Adrenal gland (tissue), 12 donors: ENCODE data around the gene PRR12. TPM values are rescaled to one million over a fixed set of nuclear protein-coding genes. Genes with fewer than 3 reads are reported as not detected.

Experiments
- DNase-seq, 7 donors: peaks; one replicate each; pipeline ENCODE4 v3.0.0-alpha.2; 2019 to 2020
- H3K27ac ChIP-seq, 5 donors: fragments of 200-600 bp; sonication (generic) in 4 of 5; 1 replicate in 3 of 5; 2 replicates in 2 of 5; pipeline versions ENCODE4 v1.5.1 to v1.8.0; 2016 to 2020; ENCODE audit warnings: mild to moderate bottlenecking in 1 of 5
- H3K27me3 ChIP-seq: fragments of 200-600 bp; 2 replicates; pipeline ENCODE4 v1.8.0; 2021
- H3K36me3 ChIP-seq, 2 donors: fragments of 200-600 bp; replicated peaks in 1 of 2; 1 replicate in 1 of 2; 2 replicates in 1 of 2; pipeline versions ENCODE4 v1.5.1 to v1.8.0; 2018 to 2022
- H3K4me1 ChIP-seq, 2 donors: fragments of 200-600 bp; replicated peaks in 1 of 2; 1 replicate in 1 of 2; 2 replicates in 1 of 2; pipeline versions ENCODE4 v1.5.1 to v1.8.0; 2018 to 2021
- H3K4me3 ChIP-seq, 4 donors: fragments of 200-600 bp; sonication (generic) in 3 of 4; one replicate each; pipeline ENCODE4 v1.5.1; 2016 to 2018
- H3K9me3 ChIP-seq, 3 donors: fragments of 200-600 bp; sonication (generic) in 1 of 3; replicated peaks in 1 of 3; 1 replicate in 2 of 3; 2 replicates in 1 of 3; pipeline versions ENCODE4 v1.5.1 to v1.8.0; 2016 to 2021
- POLR2A ChIP-seq, 2 donors: fragments of 450-650 bp; IDR thresholded peaks; one replicate each; pipeline ENCODE4 v1.6.1; 2017; ENCODE audit warnings: antibody characterized with exemption in 2 of 2, mild to moderate bottlenecking in 2 of 2, moderate library complexity in 1 of 2
- WGBS, 4 donors: extraction: QIAGEN DNeasy Blood & Tissue Kit in 2 of 4; methylation state at CpG; one replicate each; pipeline versions ENCODE4 v1.1.5 to v1.1.7; 2013 to 2017; 5-methylcytosine and 5-hydroxymethylcytosine counted together
- intact Hi-C, 2 donors: fragments of 100-400 bp; cut with DNase I; formaldehyde crosslinking; loops; one replicate each; pipeline versions ENCODE4 v1.14.1 to v1.15.0; 2022 to 2023
- polyA plus RNA-seq, 3 donors: library from polyadenylated mRNA; stranded (reverse); fragments of 200-250 nt in 2 of 3; fragments of 350-450 nt in 1 of 3; fragmentation: Illumina TruSeq in 1 of 3; extraction: RNeasy Lipid Tissue Mini Kit (QIAGEN cat#74804) in 1 of 3; gene quantifications; one replicate each; pipeline ENCODE4 v1.2.3, GENCODE V29; 2013 to 2014
- total RNA-seq, 9 donors: library from RNA; depleted of rRNA in 4 of 9; stranded (reverse); fragments of >200 nt in 4 of 9; fragments of 120-200 nt in 1 of 9; fragmentation: NEBNext Ultra II Directional in 1 of 9; extraction: Animal tissue kit (Norgen Biotek cat#: 25700) in 1 of 9; gene quantifications; one replicate each; pipeline versions ENCODE4 v1.1.0 to v1.2.4, GENCODE V29; 2013 to 2023
- TF ChIP-seq, protein P1 (sequence below), 6 experiments: fragments of 450-650 bp in 4 of 6; fragments of 200-600 bp in 2 of 6; sonication (generic) in 1 of 6; IDR thresholded peaks; 1 replicate in 5 of 6; 2 replicates in 1 of 6; pipeline versions ENCODE4 v1.5.1 to v1.8.0; 2016 to 2021; ENCODE audit warnings: antibody characterized with exemption in 6 of 6, mild to moderate bottlenecking in 2 of 6, moderate library complexity in 1 of 6
- donor health status: healthy with polysubstance abuse.
- donor health status: Bipolar disorder and iron deficiency.
- donor health status: DM: yes; HTN: yes; CAD: no.
- donor health status: DM: no; HTN: no; CAD: no.
- donor health status: DM: no; HTN: no; CAD: no.
- donor health status: DM: yes; HTN: yes; CAD: no.

The PRR12 gene
- total and polyA plus RNA-seq, 12 donors, result 2.9 to 49.8 (median 16.2) TPM

DNA sequence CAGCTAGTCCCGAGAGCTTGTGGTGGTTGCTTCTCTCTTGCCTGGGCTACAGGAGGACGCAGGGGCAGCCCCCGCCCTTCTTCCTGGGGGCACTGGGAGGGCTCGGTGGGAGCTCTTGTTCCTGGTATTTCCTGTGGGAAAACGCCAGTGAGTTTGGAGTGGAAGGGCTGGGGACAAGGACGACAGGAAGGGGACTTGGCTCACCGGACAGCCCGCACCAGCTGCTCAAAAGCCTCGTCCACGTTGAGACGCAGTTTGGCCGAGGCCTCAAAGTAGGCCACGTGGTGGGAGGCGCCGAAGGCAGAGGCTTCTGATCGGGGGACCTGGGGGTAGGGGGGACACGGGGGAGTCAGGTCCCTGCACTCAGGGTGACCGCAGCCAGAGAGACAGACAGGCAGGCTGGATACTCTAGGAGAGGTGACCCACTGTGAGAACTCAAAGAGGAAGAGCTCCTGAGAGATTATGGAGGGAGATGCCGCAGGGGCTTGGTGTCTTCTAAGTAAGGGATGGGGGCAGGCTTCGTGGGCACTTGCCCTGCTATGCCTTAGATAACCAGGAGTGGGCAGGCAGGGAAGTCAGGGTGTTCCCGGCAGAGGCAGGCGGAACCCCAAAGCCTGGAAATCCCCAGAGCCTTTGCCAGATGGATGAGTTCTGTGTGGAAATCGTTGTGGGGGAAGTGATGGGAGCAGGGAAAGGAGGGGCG is 44.7 kb downstream of the PRR12 start:
- WGBS, 4 donors, result 36 to 51% (median 45%) methylated on average over 16 to 24 of the region's 24 CpGs
- Histone ChIP-seq H3K4me3 (no peak overlapping the region), H3K4me1 (peaks cover 10 to 25% of the 10 kb centered on the region in 2 donors), H3K27ac (peak overlapping the region in 2 of 5 donors; percentile 7 to 22), H3K27me3 (no peaks in the 10 kb centered on the region), H3K9me3 (no peaks in the 10 kb centered on the region), H3K36me3 (no peaks in the 10 kb centered on the region)
- TF ChIP-seq, protein P1, sequence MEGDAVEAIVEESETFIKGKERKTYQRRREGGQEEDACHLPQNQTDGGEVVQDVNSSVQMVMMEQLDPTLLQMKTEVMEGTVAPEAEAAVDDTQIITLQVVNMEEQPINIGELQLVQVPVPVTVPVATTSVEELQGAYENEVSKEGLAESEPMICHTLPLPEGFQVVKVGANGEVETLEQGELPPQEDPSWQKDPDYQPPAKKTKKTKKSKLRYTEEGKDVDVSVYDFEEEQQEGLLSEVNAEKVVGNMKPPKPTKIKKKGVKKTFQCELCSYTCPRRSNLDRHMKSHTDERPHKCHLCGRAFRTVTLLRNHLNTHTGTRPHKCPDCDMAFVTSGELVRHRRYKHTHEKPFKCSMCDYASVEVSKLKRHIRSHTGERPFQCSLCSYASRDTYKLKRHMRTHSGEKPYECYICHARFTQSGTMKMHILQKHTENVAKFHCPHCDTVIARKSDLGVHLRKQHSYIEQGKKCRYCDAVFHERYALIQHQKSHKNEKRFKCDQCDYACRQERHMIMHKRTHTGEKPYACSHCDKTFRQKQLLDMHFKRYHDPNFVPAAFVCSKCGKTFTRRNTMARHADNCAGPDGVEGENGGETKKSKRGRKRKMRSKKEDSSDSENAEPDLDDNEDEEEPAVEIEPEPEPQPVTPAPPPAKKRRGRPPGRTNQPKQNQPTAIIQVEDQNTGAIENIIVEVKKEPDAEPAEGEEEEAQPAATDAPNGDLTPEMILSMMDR (IDR thresholded peaks at IDR 0.05), result no peak
- TF ChIP-seq POLR2A (IDR thresholded peaks at IDR 0.05), result no peak
- intact Hi-C loops, result no loop called here
- no peak for DNase-seq

DNA sequence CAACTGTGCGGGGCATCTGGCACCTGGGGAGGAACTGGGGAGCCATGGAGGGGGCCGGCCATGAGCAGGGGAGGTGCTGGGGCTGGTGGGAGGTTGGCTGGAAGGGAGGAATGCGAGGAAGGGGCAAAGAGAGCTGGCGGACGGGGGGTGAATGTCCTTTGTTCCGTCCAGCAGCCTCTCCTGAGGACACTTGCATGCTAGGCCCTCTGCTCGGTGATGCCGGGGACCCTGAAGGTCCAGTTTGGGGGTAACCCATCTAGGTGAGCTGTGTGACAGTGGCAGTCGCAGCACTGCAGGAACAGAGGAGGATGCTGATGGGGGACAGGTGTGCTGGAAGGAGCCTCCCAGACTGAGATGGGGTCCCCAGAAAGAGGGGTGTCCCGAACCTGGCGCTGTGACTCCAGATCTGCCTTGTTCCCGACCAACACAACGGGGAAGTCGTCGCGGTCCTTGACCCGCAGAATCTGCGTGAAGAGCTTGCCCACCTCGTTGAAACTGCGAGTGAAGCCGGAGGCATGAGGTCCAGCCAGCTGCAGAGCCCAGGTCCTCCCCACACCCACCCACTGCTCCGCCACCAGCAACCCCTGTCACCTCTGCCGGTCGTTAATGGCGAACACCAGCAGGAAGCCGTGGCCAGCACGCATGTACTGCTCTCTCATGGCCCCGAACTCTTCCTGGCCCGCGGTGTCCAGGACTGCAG is 45.4 kb downstream of the PRR12 start:
- H3K36me3 ChIP-seq, result no peaks in the 10 kb centered on the region
- intact Hi-C loops, result no loop called here
- H3K27me3 ChIP-seq, result no peaks in the 10 kb centered on the region
- no peak overlapping the region for H3K4me3 ChIP-seq
- H3K4me1 ChIP-seq, result peaks cover 16 to 26% of the 10 kb centered on the region in 2 donors
- DNase-seq, result peak in 1 of 7 donors; percentile 32
- H3K9me3 ChIP-seq, result no peaks in the 10 kb centered on the region
- WGBS, 4 donors, result 56 to 78% (median 71%) methylated on average over 8 to 30 of the region's 30 CpGs
- H3K27ac ChIP-seq, result peak overlapping the region in 1 of 5 donors; percentile 7
- TF ChIP-seq, protein P1 (IDR thresholded peaks at IDR 0.05), result no peak

DNA sequence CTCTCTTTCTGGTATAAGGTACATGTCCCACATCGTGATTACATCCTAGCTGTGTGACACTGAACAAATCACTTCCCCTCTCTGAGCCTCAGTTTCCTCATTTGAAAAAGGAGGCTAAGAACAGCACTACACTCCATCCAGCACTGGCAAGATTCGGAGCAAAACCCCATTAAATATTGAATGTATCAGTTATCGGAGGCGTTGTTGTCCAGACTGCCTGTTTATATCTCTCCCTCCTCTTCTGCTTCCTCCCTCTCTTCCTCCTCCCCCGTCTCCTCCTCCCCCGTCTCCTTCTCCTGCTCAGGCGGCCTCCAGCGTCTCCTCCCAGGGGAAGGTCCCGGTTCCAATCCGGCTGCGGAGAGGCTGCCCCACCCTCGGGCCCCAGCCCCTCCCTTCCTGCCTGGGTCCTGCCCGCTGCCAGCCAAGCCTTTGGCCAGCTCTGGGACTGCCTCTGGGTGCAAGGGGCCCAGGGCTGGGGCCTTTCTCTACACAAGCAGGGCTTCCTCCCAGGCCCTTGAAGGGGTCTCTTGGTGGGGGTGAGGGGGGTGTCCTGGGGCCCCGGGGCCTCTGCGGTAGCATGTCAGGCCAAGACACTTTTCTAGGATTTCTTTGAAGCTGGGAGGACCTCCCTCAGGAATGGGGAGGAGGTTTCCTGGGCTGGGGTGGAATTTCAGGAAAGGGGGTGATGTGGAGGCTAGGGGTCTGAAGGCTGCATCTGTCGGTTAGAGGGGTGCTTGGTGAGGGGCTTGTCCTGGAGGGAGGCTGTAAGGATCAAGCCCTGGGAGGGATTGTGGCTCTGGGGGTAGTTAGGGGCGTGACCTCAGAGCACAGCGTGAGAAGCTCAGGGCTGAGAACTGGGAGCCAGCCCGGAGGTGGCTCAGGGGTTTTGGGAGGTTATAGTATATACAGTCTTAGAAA is 47.1 kb downstream of the PRR12 start:
- Histone ChIP-seq H3K4me1 (peaks cover 23 to 34% of the 10 kb centered on the region in 2 donors), H3K36me3 (no peaks in the 10 kb centered on the region), H3K27me3 (no peaks in the 10 kb centered on the region), H3K27ac (peak overlapping the region in 4 of 5 donors; percentile 65 to 99 (median 86)), H3K9me3 (no peaks in the 10 kb centered on the region), H3K4me3 (peak overlapping the region in 1 of 4 donors; percentile 67)
- TF ChIP-seq, protein P1 (IDR thresholded peaks at IDR 0.05), result no peak
- no peak for TF ChIP-seq POLR2A (IDR thresholded peaks at IDR 0.05)
- peak; percentile 78 to 86 (median 84) for DNase-seq
- intact Hi-C loops, result no loop called here
- 9 to 18% (median 13%) methylated on average over 16 to 19 of the region's 19 CpGs for WGBS, 4 donors
